H1 (cell line): Measurements from ENCODE around the gene RPS17. TPM values are rescaled to one million over a fixed set of nuclear protein-coding genes. Genes with fewer than 3 reads are reported as not detected.
"Not testable (repeated sequence)": the region's sequence is repeated elsewhere in the genome, so short reads cannot be mapped to it uniquely, and the experiment has no call there.

Experiments
- CTCF ChIA-PET: fragments of 300-600 bp; sonication (Branson Sonifier 250); formaldehyde crosslinking; loops from one replicate; lab custom pipeline; 2021; ENCODE audit not compliant: partially characterized antibody; lab: Charles Lee
- POLR2A ChIA-PET: fragments of 300-600 bp; sonication (Branson Sonifier 250); formaldehyde crosslinking; loops from one replicate; lab custom pipeline; 2021; ENCODE audit warnings: inconsistent platforms; ENCODE audit not compliant: partially characterized antibody; lab: Charles Lee
- DNase-seq, 2 experiments: peaks; one replicate each; pipeline versions ENCODE4 v3.0.0 to v3.0.0-alpha.2; 2010 to 2022; ENCODE audit warnings: low spot score in 2 of 2, low read depth in 1 of 2, mixed read lengths in 1 of 2
- FAIRE-seq: peaks from 2 replicates; lab custom pipeline; 2011; peaks lifted over from hg19 to GRCh38; lab: Jason Lieb, UNC
- H2AFZ ChIP-seq: 2 replicates; pipeline ENCODE4 v1.8.1; 2012; ENCODE audit warnings: low read length, inconsistent platforms
- H2AK5ac ChIP-seq: 2 replicates; pipeline ENCODE4 v1.6.1; 2013; ENCODE audit warnings: low read depth, low read length
- H2BK120ac ChIP-seq: replicated peaks from 2 replicates; pipeline ENCODE3; 2013; ENCODE audit warnings: low read depth, low read length, inconsistent platforms
- H2BK12ac ChIP-seq: 2 replicates; pipeline ENCODE4 v1.6.1; 2013; ENCODE audit warnings: low read depth, low read length
- H2BK15ac ChIP-seq: 2 replicates; pipeline ENCODE4 v1.6.1; 2013; ENCODE audit warnings: low read length
- H2BK20ac ChIP-seq: 2 replicates; pipeline ENCODE4 v1.6.1; 2013; ENCODE audit warnings: low read length
- H2BK5ac ChIP-seq: 2 replicates; pipeline ENCODE4 v1.6.1; 2013; ENCODE audit warnings: low read depth, low read length
- H3K14ac ChIP-seq: 2 replicates; pipeline ENCODE4 v1.6.1; 2013; ENCODE audit warnings: inconsistent platforms; ENCODE audit not compliant: insufficient read length
- H3K18ac ChIP-seq: 2 replicates; pipeline ENCODE4 v1.6.1; 2013; ENCODE audit warnings: low read length; ENCODE audit errors: extremely low read depth
- H3K23ac ChIP-seq: 2 replicates; pipeline ENCODE4 v1.6.1; 2013; ENCODE audit warnings: inconsistent platforms; ENCODE audit not compliant: insufficient read length
- H3K23me2 ChIP-seq: 2 replicates; pipeline ENCODE4 v1.6.1; 2013; ENCODE audit warnings: low read depth, low read length
- H3K27ac ChIP-seq: 2 replicates; pipeline ENCODE4 v1.6.1; 2011; ENCODE audit warnings: low read depth, low read length, inconsistent platforms
- H3K27me3 ChIP-seq, 4 experiments: replicated peaks in 1 of 4; 1 replicate in 1 of 4; 2 replicates in 3 of 4; pipeline versions ENCODE4 v1.6.1 to v1.8.1; 2011 to 2013; ENCODE audit warnings: low read length in 3 of 4, mild to moderate bottlenecking in 3 of 4, inconsistent platforms in 2 of 4, mixed read lengths in 2 of 4, moderate library complexity in 1 of 4; ENCODE audit not compliant: control insufficient read depth in 3 of 4, insufficient read depth in 3 of 4; ENCODE audit errors: extremely low read depth in 1 of 4
- H3K36me3 ChIP-seq, 4 experiments: 2 replicates each; pipeline versions ENCODE4 v1.6.1 to v1.8.1; 2011 to 2013; ENCODE audit warnings: mild to moderate bottlenecking in 4 of 4, low read length in 3 of 4, moderate library complexity in 2 of 4, control low read depth in 1 of 4, inconsistent platforms in 1 of 4; ENCODE audit not compliant: insufficient read depth in 4 of 4, control insufficient read depth in 2 of 4
- H3K4ac ChIP-seq: replicated peaks from 2 replicates; pipeline ENCODE3; 2013; ENCODE audit warnings: low read length, low read depth, mixed read lengths, inconsistent platforms; ENCODE audit not compliant: insufficient read length
- H3K4me1 ChIP-seq, 4 experiments: replicated peaks in 1 of 4; 1 replicate in 1 of 4; 2 replicates in 3 of 4; pipeline versions ENCODE4 v1.6.1 to v1.8.1; 2011 to 2013; ENCODE audit warnings: low read length in 3 of 4, inconsistent platforms in 2 of 4, mixed read lengths in 1 of 4; ENCODE audit not compliant: insufficient read depth in 4 of 4, control insufficient read depth in 3 of 4
- H3K4me2 ChIP-seq, 2 experiments: 2 replicates each; pipeline versions ENCODE4 v1.6.1 to v1.8.1; 2011 to 2013; ENCODE audit warnings: low read depth in 2 of 2, low read length in 2 of 2, control low read depth in 1 of 2, inconsistent platforms in 1 of 2, mild to moderate bottlenecking in 1 of 2; ENCODE audit not compliant: insufficient read depth in 1 of 2
- H3K4me3 ChIP-seq, 4 experiments: fragments of 200-600, 300-600 bp in 1 of 4; sonication (generic), shearing (Covaris generic), sonication (Bioruptor Twin) in 1 of 4; 2 replicates each; pipeline versions ENCODE4 v1.5.1 to v1.8.1; 2011 to 2016; ENCODE audit warnings: low read length in 4 of 4, low read depth in 3 of 4, control low read depth in 2 of 4, inconsistent platforms in 2 of 4, mild to moderate bottlenecking in 2 of 4, mixed read lengths in 1 of 4, moderate library complexity in 1 of 4; ENCODE audit not compliant: insufficient read depth in 2 of 4; ENCODE audit errors: extremely low read depth in 1 of 4
- H3K56ac ChIP-seq: replicated peaks from 2 replicates; pipeline ENCODE3; 2013; ENCODE audit warnings: low read depth, mild to moderate bottlenecking, mixed read lengths, low read length, inconsistent platforms; ENCODE audit not compliant: insufficient read length
- H3K79me1 ChIP-seq: 2 replicates; pipeline ENCODE4 v1.6.1; 2013; ENCODE audit warnings: low read depth, low read length, control low read depth
- H3K79me2 ChIP-seq, 2 experiments: 2 replicates each; pipeline versions ENCODE4 v1.6.1 to v1.8.1; 2012 to 2013; ENCODE audit warnings: low read length in 2 of 2, mild to moderate bottlenecking in 2 of 2, inconsistent platforms in 1 of 2; ENCODE audit not compliant: insufficient read depth in 2 of 2, control insufficient read depth in 1 of 2
- H3K9ac ChIP-seq, 4 experiments: replicated peaks in 1 of 4; 1 replicate in 1 of 4; 2 replicates in 3 of 4; pipeline versions ENCODE4 v1.6.1 to v1.8.1; 2011 to 2013; ENCODE audit warnings: low read depth in 3 of 4, low read length in 3 of 4, control low read depth in 2 of 4, mild to moderate bottlenecking in 2 of 4, moderate library complexity in 2 of 4, inconsistent platforms in 1 of 4; ENCODE audit errors: extremely low read depth in 1 of 4
- H3K9me3 ChIP-seq, 2 experiments: 2 replicates each; pipeline versions ENCODE4 v1.6.1 to v1.8.1; 2012 to 2013; ENCODE audit warnings: mild to moderate bottlenecking in 2 of 2, moderate library complexity in 2 of 2, control low read depth in 1 of 2, inconsistent platforms in 1 of 2, low read depth in 1 of 2, low read length in 1 of 2, mixed read lengths in 1 of 2; ENCODE audit not compliant: insufficient read depth in 2 of 2
- H4K20me1 ChIP-seq, 2 experiments: replicated peaks in 1 of 2; 2 replicates each; pipeline versions ENCODE3 to v1.8.1; 2011 to 2013; ENCODE audit warnings: inconsistent platforms in 2 of 2, low read length in 2 of 2, mild to moderate bottlenecking in 1 of 2; ENCODE audit not compliant: insufficient read depth in 2 of 2, control insufficient read depth in 1 of 2
- H4K5ac ChIP-seq: 2 replicates; pipeline ENCODE4 v1.6.1; 2013; ENCODE audit warnings: low read length, low read depth, mixed read lengths, inconsistent platforms; ENCODE audit not compliant: insufficient read length
- H4K8ac ChIP-seq: 2 replicates; pipeline ENCODE4 v1.8.0; 2013; ENCODE audit warnings: mild to moderate bottlenecking, moderate library complexity, low read length, inconsistent platforms; ENCODE audit not compliant: insufficient read depth; ENCODE audit errors: extremely low read depth
- H4K91ac ChIP-seq: replicated peaks from 2 replicates; pipeline ENCODE3; 2013; ENCODE audit warnings: low read length, mixed read lengths, inconsistent platforms; ENCODE audit not compliant: insufficient read length
- EGR1 ChIP-seq: IDR thresholded peaks from 2 replicates; pipeline ENCODE4 v1.6.1; 2011; ENCODE audit warnings: low read depth, low read length, borderline replicate concordance
- SP1 ChIP-seq: IDR thresholded peaks from 2 replicates; pipeline ENCODE4 v1.6.1; 2011; ENCODE audit warnings: low read depth, low read length
- WGBS, 2 experiments: shearing (Covaris generic) in 1 of 2; methylation state at CpG; one replicate each; pipeline versions ENCODE4 v1.1.6 to v1.1.7; 2013 to 2015; ENCODE audit warnings: low lambda C conversion rate in 2 of 2, mixed read lengths in 2 of 2, inconsistent platforms in 1 of 2, low coverage in 1 of 2, missing lambda C conversion rate in 1 of 2; ENCODE audit not compliant: insufficient replicate concordance in 2 of 2, insufficient coverage in 1 of 2, insufficient read length in 1 of 2; ENCODE audit errors: extremely low coverage in 1 of 2, missing lambda C conversion rate in 1 of 2; 5-methylcytosine and 5-hydroxymethylcytosine counted together
- polyA plus RNA-seq, 7 experiments: library from polyadenylated mRNA; depleted of rRNA in 3 of 7; stranded (reverse) in 5 of 7; unstranded in 2 of 7; fragments of >200 nt in 5 of 7; fragments of 200-250 nt in 2 of 7; gene quantifications; 1 replicate in 5 of 7; 2 replicates in 1 of 7; 4 replicates in 1 of 7; pipeline versions ENCODE4 v1.2.1 to v1.2.3, GENCODE V29; 2011 to 2013; ENCODE audit warnings: missing spikeins in 2 of 7, mixed read lengths in 2 of 7
- total RNA-seq: library from RNA; stranded (reverse); fragmentation: NEBNext Ultra II Directional; extraction: Animal tissue kit (Norgen Biotek cat#: 25700); gene quantifications from 2 replicates; pipeline ENCODE4 v1.2.1, GENCODE V29; 2021

RPS17 gene
- total and polyA plus RNA-seq, 2 of the 8 experiments (the other 6 are each of a cell fraction or from before 2014, with no cell fraction given): 2,416 to 5,590 TPM

GRCh38 chr15:82530006-82530405 is 10.3 kb downstream of the RPS17 start (continued):
- no peak for TF ChIP-seq SP1
- no peak for TF ChIP-seq EGR1

DNA sequence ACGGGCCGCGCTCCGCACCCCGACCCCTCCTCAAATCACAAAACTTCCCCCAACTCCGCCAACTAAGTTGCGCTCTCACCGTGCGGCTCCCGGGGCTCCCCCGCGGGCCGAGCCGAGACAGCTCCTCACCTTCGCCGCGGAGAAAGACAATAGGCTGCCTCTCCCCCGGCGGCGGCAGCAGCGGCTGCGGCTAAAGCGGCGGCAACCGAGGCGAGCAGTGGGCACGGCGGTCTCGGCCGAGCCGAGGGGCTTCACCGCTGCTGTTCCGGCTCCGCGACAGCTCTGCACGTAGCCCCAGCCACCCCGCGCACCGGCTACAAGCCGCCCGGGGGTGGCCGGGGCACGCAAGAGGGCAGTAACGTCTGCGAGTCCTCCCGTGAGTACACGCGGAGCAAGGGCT is 26.7 kb downstream of the RPS17 start:
- DNase-seq, H2BK15ac ChIP-seq, CTCF ChIA-PET, H2BK120ac ChIP-seq, H3K4me1 ChIP-seq, H3K9me3 ChIP-seq, H3K4ac ChIP-seq, H3K14ac ChIP-seq, H2BK20ac ChIP-seq, H3K79me1 ChIP-seq, FAIRE-seq, H3K79me2 ChIP-seq, H3K4me3 ChIP-seq, H4K5ac ChIP-seq, H3K9ac ChIP-seq, H3K4me2 ChIP-seq, H2BK12ac ChIP-seq, H3K56ac ChIP-seq, H3K18ac ChIP-seq, H4K8ac ChIP-seq, H3K27me3 ChIP-seq, H3K36me3 ChIP-seq, H3K27ac ChIP-seq, H3K23ac ChIP-seq, H2AFZ ChIP-seq, H2AK5ac ChIP-seq, POLR2A ChIA-PET, H4K91ac ChIP-seq, H2BK5ac ChIP-seq, H4K20me1 ChIP-seq, H3K23me2 ChIP-seq: not testable (repeated sequence)
- no CpG with 5 or more reads among the region's 48 CpGs for WGBS, 2 experiments
